Naive B cell (primary cell): Measurements from ENCODE around the gene LPCAT3. TPM values are rescaled to one million over a fixed set of nuclear protein-coding genes. Genes with fewer than 3 reads are reported as not detected.

Source experiments
- ATAC-seq, 2 donors: fragments of 150-1000 bp; cut with Tn5 transposase; 2 replicates each; pipeline ENCODE4 v1.10.0; 2021; ENCODE audit warnings: low read depth in 2 of 2, mild to moderate bottlenecking in 2 of 2, moderate library complexity in 2 of 2
- DNase-seq: peaks from one replicate; pipeline ENCODE4 v3.0.0; 2022
- H3K27ac Mint-ChIP-seq, 6 donors: one replicate each; pipeline ENCODE4 v1.8.0; 2020 to 2022; ENCODE audit warnings: mild to moderate bottlenecking in 6 of 6, mixed read lengths in 6 of 6, moderate library complexity in 5 of 6, inconsistent platforms in 2 of 6
- H3K27me3 Mint-ChIP-seq, 3 donors: one replicate each; pipeline ENCODE4 v1.8.0; 2021 to 2022; ENCODE audit warnings: mixed read lengths in 3 of 3, mild to moderate bottlenecking in 1 of 3
- H3K36me3 Mint-ChIP-seq, 2 donors: one replicate each; pipeline ENCODE4 v1.8.0; 2020 to 2022; ENCODE audit warnings: mixed read lengths in 2 of 2, inconsistent platforms in 1 of 2, mild to moderate bottlenecking in 1 of 2
- H3K4me1 Mint-ChIP-seq, 3 donors: one replicate each; pipeline ENCODE4 v1.8.0; 2020 to 2022; ENCODE audit warnings: mixed read lengths in 3 of 3, inconsistent platforms in 1 of 3, mild to moderate bottlenecking in 1 of 3, moderate library complexity in 1 of 3
- H3K4me3 Mint-ChIP-seq, 8 donors: one replicate each; pipeline ENCODE4 v1.8.0; 2020 to 2022; ENCODE audit warnings: mild to moderate bottlenecking in 8 of 8, mixed read lengths in 8 of 8, moderate library complexity in 8 of 8, inconsistent platforms in 2 of 8
- H3K9me3 Mint-ChIP-seq, 7 donors: one replicate each; pipeline ENCODE4 v1.8.0; 2020 to 2022; ENCODE audit warnings: mixed read lengths in 7 of 7, mild to moderate bottlenecking in 5 of 7, inconsistent platforms in 2 of 7, moderate library complexity in 1 of 7
- polyA plus RNA-seq, 6 donors: library from polyadenylated mRNA; unstranded; fragments of 300-500 nt; fragmentation: Illumina TruSeq; gene quantifications; one replicate each; pipeline ENCODE4 v1.2.3, GENCODE V29; 2021; ENCODE audit warnings: low read depth in 6 of 6

The LPCAT3 gene
- polyA plus RNA-seq, 6 donors from 2014 or later: 14.4 to 30.7 (median 16.7) TPM

GRCh38 chr12:6963016-6963731 is 55.1 kb downstream of the LPCAT3 start:
- Mint-ChIP-seq H3K4me1 (peaks cover 57 to 71% (median 66%) of the 10 kb centered on the region in 3 donors), H3K36me3 (peaks cover 23 to 33% of the 10 kb centered on the region in 2 donors), H3K27ac (peak overlapping the region in 4 of 6 donors; percentile 38 to 99 (median 96)), H3K9me3 (no peaks in the 10 kb centered on the region), H3K27me3 (no peaks in the 10 kb centered on the region), H3K4me3 (peak overlapping the region in 1 of 8 donors; percentile 56)
- DNase-seq: no peak
- no peak for ATAC-seq

GRCh38 chr12:6962285-6963015 is 55.8 kb downstream of the LPCAT3 start:
- Mint-ChIP-seq H3K4me1 (peaks cover 58 to 74% (median 73%) of the 10 kb centered on the region in 3 donors), H3K4me3 (peak overlapping the region; percentile 49 to 98 (median 95)), H3K9me3 (no peaks in the 10 kb centered on the region), H3K36me3 (peaks cover 25 to 34% of the 10 kb centered on the region in 2 donors), H3K27ac (peak overlapping the region; percentile 94 to 99 (median 98)), H3K27me3 (no peaks in the 10 kb centered on the region)
- ATAC-seq (no peak), DNase-seq (no peak)

DNA sequence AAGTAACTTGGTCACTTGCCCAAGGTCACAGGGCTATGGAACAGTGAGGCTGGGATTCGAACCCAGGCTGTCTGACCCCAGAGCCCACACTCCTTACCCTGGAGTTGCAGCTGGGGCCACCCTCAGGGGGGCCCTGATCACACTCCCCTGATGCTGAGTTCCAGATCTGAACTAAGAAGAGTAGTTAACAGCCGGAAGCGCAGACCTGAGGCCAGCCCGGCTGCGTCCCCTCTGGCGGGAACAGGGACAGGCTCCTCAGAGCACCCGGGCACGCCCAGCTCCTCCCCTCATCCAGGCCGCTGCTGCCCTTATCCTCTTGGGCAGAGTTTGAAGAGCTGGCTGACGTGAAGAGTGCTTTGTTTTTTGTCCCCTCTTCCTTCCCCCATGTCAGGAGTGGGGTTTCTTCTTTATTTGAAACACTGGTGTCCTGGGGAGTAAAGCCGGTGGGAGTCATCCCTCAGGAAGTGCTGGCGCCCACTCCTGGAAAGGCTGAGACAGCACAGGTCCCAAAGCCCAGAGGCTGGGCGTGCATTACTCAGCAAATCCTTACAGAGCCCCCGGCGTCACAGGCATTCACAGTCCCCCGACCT is 56.5 kb downstream of the LPCAT3 start:
- peaks cover 64 to 79% (median 79%) of the 10 kb centered on the region in 3 donors for H3K4me1 Mint-ChIP-seq
- no peak for ATAC-seq
- DNase-seq: no peak

DNA sequence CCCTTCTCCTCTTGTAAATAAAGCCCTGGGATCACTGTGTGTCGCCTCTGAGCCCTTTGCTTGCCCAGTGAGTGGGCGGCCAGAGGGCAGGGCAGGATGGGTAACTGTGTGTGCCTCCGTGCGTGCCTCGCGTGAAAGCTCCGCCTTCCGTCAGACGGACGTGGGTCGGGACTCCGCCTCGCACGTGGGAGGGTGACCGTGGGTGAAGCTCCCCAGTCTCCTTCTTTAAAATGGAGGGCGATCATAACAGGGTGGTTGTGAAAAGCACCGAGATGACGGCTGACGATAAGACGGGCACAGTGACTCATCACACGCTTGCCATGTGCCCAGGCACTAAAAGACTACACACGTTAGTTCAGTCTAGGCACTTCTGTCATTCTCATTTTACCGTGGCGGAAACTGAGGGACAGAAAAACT is 57.0 kb downstream of the LPCAT3 start:
- Mint-ChIP-seq H3K9me3 (no peaks in the 10 kb centered on the region), H3K4me3 (peak overlapping the region; percentile 82 to 98 (median 95)), H3K27me3 (no peaks in the 10 kb centered on the region), H3K4me1 (peaks cover 69 to 84% (median 84%) of the 10 kb centered on the region in 3 donors), H3K36me3 (peaks cover 24 to 43% of the 10 kb centered on the region in 2 donors), H3K27ac (peak overlapping the region; percentile 94 to 99 (median 98))
- ATAC-seq (peak; percentile 44 to 47), DNase-seq (peak; percentile 77)

More for the DNA sequence above, 56.5 kb downstream of the LPCAT3 start:
- no peaks in the 10 kb centered on the region for H3K9me3 Mint-ChIP-seq
- H3K27me3 Mint-ChIP-seq: no peaks in the 10 kb centered on the region
- peaks cover 25 to 41% of the 10 kb centered on the region in 2 donors for H3K36me3 Mint-ChIP-seq
- peak overlapping the region; percentile 94 to 99 (median 98) for H3K27ac Mint-ChIP-seq
- H3K4me3 Mint-ChIP-seq: peak overlapping the region; percentile 82 to 98 (median 95)

DNA sequence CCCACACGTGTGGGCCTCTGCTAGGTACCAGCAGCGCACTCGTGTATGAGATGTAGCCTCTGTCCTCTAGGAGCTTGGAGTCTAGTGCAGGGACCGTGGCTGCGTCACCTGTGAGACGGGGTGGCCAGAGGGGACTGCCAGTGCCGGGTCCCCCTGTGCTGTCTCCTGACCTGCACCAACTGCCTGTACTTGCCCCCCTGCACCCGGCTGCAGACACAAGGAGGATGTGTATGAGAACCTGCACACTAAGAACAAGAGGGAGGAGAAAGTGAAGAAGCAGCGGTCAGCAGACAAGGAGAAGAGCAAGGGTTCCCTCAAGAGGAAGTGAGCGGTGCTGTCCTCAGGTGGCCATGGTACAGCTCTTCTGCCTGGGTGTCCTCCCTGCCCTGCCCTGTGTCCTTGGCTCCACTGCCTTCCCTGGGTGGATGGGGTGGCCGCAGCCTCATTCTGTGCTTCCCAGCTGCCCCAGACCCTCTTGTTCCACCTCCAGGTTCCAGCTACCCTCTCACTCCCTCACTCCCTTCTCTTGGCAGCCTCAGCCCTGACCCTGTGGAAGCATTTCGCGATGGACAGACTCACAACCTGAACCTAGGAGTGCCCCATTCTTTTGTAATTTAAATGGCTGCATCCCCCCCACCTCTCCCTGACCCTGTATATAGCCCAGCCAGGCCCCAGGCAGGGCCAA is 57.5 kb downstream of the LPCAT3 start:
- Mint-ChIP-seq H3K4me1 (peaks cover 74 to 90% (median 89%) of the 10 kb centered on the region in 3 donors), H3K9me3 (no peaks in the 10 kb centered on the region), H3K27ac (peak overlapping the region; percentile 94 to 99 (median 98)), H3K4me3 (peak overlapping the region; percentile 82 to 98 (median 95)), H3K27me3 (no peaks in the 10 kb centered on the region), H3K36me3 (peaks cover 21 to 47% of the 10 kb centered on the region in 2 donors)
- ATAC-seq (no peak), DNase-seq (no peak)

DNA sequence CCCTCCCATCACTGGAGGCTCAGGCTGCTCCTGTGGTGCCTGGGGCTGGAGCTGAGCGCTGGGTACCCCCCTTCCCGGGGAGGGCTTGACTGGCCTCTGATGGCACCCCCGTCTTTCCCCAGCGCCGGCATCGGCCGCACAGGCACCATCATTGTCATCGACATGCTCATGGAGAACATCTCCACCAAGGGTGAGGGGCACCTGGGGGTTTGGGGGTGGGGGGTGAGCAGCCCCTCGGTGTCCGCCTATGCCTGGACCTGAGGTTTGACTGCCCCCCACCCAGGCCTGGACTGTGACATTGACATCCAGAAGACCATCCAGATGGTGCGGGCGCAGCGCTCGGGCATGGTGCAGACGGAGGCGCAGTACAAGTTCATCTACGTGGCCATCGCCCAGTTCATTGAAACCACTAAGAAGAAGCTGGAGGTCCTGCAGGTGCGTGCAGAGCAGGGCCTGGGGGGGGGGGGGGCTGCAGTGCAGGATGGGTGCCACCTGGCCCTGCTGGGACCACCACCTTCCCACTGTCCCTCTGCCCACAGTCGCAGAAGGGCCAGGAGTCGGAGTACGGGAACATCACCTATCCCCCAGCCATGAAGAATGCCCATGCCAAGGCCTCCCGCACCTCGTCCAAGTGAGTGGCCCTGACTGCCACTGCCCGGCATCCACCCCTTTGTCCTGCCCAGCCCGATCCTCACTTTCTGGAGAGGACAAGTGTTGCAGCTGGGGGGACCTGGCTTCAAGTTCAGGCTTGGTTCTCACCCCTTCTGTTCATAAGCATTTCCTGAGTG is 58.3 kb downstream of the LPCAT3 start:
- H3K9me3 Mint-ChIP-seq: no peaks in the 10 kb centered on the region
- H3K4me1 Mint-ChIP-seq: peaks cover 76 to 91% (median 88%) of the 10 kb centered on the region in 3 donors
- H3K4me3 Mint-ChIP-seq: peak overlapping the region; percentile 90 to 98 (median 96)
- no peaks in the 10 kb centered on the region for H3K27me3 Mint-ChIP-seq
- H3K27ac Mint-ChIP-seq: peak overlapping the region; percentile 98 to 100 (median 99)
- ATAC-seq: no peak
- DNase-seq: no peak
- H3K36me3 Mint-ChIP-seq: peaks cover 21 to 51% of the 10 kb centered on the region in 2 donors

DNA sequence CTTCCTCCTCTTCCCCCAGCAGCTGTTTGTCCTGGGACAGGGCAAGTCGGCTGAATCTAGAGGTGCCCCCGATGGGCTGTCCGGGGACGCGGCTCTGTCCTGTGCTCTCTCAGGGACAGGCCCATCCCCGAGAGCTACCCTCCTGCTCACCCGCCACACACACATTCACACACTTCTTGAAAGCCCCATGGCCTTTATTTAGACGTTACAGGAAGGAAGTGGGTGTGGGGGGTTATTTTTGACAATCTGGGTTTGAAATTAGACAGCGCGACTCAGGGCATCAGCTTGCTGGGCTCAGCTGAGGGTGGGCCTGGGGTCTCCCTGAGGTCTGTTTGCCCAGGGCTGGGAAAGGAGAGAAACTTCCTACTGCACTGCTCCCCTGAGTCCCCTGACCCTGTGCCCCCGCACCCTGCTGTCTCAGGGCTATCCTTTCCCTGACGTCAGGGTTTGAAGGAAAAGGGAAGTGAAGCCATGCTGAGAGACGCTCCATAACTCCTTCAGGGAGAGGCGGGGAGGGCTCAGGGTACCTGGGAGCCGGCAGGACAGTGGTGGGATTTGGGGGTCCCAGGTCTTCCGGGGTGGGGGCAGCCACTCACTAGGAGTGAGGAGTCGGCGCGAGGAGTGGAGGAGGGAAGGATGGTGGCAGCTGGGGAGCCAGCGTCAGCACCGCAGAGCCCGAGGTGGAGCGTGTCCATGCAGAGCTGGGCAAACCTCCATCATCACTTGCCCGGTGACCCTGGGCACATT is 59.0 kb downstream of the LPCAT3 start:
- no peaks in the 10 kb centered on the region for H3K9me3 Mint-ChIP-seq

DNA sequence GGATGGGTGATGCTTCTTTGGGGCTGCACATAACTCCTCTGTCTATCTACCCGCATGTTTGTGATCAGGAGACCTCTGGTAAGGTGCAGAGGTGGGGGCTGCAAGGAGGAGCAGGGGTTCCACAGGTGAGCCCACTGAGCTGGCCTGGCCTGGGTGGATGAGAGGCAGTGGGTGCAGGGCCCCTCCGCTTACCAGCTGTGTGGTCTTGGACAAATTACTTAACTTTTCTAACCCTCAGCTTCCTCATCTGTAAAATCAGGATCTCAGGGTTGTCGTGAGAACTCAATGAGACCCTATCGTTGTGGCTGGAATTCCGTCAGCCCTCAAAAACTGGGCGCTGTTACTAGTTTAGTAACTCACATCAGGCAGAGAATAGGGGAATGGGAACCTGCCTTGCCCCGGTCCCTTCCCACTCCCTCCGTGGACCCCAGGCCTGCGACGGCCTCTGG is 59.6 kb downstream of the LPCAT3 start:
- no peaks in the 10 kb centered on the region for H3K27me3 Mint-ChIP-seq
- ATAC-seq (peak; percentile 1), DNase-seq (no peak)
- peaks cover 80 to 95% (median 88%) of the 10 kb centered on the region in 3 donors for H3K4me1 Mint-ChIP-seq
- H3K36me3 Mint-ChIP-seq: peaks cover 21 to 64% of the 10 kb centered on the region in 2 donors
- H3K27ac Mint-ChIP-seq: peak overlapping the region; percentile 98 to 100 (median 99)
- H3K9me3 Mint-ChIP-seq: no peaks in the 10 kb centered on the region
- peak overlapping the region; percentile 90 to 98 (median 96) for H3K4me3 Mint-ChIP-seq

More for the DNA sequence above, 59.0 kb downstream of the LPCAT3 start:
- Mint-ChIP-seq H3K36me3 (peaks cover 21 to 58% of the 10 kb centered on the region in 2 donors), H3K4me1 (peaks cover 77 to 91% (median 88%) of the 10 kb centered on the region in 3 donors), H3K27me3 (no peaks in the 10 kb centered on the region), H3K27ac (peak overlapping the region; percentile 98 to 100 (median 99)), H3K4me3 (peak overlapping the region; percentile 90 to 98 (median 96))
- ATAC-seq (peak; percentile 78 to 81), DNase-seq (peak; percentile 89)

GRCh38 chr12:6957741-6958608 is 60.3 kb downstream of the LPCAT3 start:
- DNase-seq (no peak), ATAC-seq (no peak)
- H3K9me3 Mint-ChIP-seq: no peaks in the 10 kb centered on the region
- no peaks in the 10 kb centered on the region for H3K27me3 Mint-ChIP-seq
- peak overlapping the region; percentile 90 to 98 (median 96) for H3K4me3 Mint-ChIP-seq
- peak overlapping the region; percentile 98 to 100 (median 99) for H3K27ac Mint-ChIP-seq
- H3K4me1 Mint-ChIP-seq: peaks cover 83 to 98% (median 87%) of the 10 kb centered on the region in 3 donors
- peaks cover 24 to 71% of the 10 kb centered on the region in 2 donors for H3K36me3 Mint-ChIP-seq

DNA sequence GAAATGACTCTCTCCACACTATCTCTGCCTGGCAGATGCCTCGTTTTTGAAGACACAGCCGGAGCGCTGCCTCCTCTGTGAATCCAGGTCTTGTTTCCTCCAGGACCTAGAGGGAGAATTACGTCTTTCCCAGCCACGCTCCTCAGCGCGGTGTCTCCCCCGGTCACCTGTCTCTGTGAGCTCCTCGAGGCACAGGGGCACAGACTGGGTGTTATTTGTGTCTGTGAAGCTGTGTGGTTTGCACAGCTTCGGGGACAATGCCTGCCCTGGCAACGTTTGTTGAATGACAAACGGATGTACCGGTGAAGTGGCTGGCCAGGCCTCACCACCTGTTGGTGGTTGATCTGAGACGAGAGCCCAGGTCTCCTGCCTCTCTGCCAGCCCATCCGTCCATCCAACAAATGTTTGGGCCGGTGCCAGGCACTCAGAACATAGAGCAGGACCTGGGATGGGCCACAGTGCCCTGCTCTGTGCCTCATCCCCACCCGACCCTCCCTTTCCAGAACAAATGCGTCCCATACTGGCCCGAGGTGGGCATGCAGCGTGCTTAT is 61.0 kb downstream of the LPCAT3 start:
- H3K27ac Mint-ChIP-seq: peak overlapping the region; percentile 63 to 99 (median 94)
- no peaks in the 10 kb centered on the region for H3K9me3 Mint-ChIP-seq
- ATAC-seq (no peak), DNase-seq (no peak)
- peaks cover 78 to 90% (median 83%) of the 10 kb centered on the region in 3 donors for H3K4me1 Mint-ChIP-seq
- H3K27me3 Mint-ChIP-seq: no peaks in the 10 kb centered on the region
- H3K36me3 Mint-ChIP-seq: peaks cover 32 to 78% of the 10 kb centered on the region in 2 donors
- peak overlapping the region; percentile 80 to 99 (median 96) for H3K4me3 Mint-ChIP-seq
